Measurements from ENCODE around the gene MACROD2.
A peak's percentile ranks its signal among the peaks of the same experiment; 100 is the strongest.

Gene MACROD2

GRCh38 chr20:16013631-16014030 lies 2018.3 kb downstream of the MACROD2 start:
- TF ChIP-seq ZNF565 (CRISPR knock-in tag; conservative IDR thresholded peaks at IDR 0.05; ENCODE audit: low read depth) (no peak), GLIS3 (CRISPR knock-in tag; IDR thresholded peaks at IDR 0.05) (no peak), ZFP3 (CRISPR knock-in tag; IDR thresholded peaks at IDR 0.05) (no peak), ZC3H10 (CRISPR knock-in tag; IDR thresholded peaks at IDR 0.05) (no peak), CSDC2 (CRISPR knock-in tag; IDR thresholded peaks at IDR 0.05) (no peak), CREB5 (CRISPR knock-in tag; IDR thresholded peaks at IDR 0.05; ENCODE audit: low read depth) (no peak), ZFP30 (CRISPR knock-in tag; IDR thresholded peaks at IDR 0.05) (no peak), PPARA (CRISPR knock-in tag; IDR thresholded peaks at IDR 0.05; ENCODE audit: borderline replicate concordance) (no peak), ZNF70 (CRISPR knock-in tag; IDR thresholded peaks at IDR 0.05) (no peak), ESRRG (CRISPR knock-in tag; IDR thresholded peaks at IDR 0.05) (no peak), ZNF8 (CRISPR knock-in tag; IDR thresholded peaks at IDR 0.05) (no peak), TOX (CRISPR knock-in tag; IDR thresholded peaks at IDR 0.05; ENCODE audit: borderline replicate concordance) (no peak), RARB (CRISPR knock-in tag; IDR thresholded peaks at IDR 0.05) (no peak), OSR1 (CRISPR knock-in tag; IDR thresholded peaks at IDR 0.05) (no peak), ISL1 (CRISPR knock-in tag; IDR thresholded peaks at IDR 0.05) (no peak), TSHZ2 (CRISPR knock-in tag; IDR thresholded peaks at IDR 0.05) (no peak), ARNTL (CRISPR knock-in tag; IDR thresholded peaks at IDR 0.05; ENCODE audit: borderline replicate concordance, low read depth) (no peak), PATZ1 (CRISPR knock-in tag; IDR thresholded peaks at IDR 0.05; ENCODE audit: borderline replicate concordance) (no peak), TCF4 (CRISPR knock-in tag; IDR thresholded peaks at IDR 0.05; ENCODE audit: borderline replicate concordance) (no peak)
- no peak for ATAC-seq

DNA sequence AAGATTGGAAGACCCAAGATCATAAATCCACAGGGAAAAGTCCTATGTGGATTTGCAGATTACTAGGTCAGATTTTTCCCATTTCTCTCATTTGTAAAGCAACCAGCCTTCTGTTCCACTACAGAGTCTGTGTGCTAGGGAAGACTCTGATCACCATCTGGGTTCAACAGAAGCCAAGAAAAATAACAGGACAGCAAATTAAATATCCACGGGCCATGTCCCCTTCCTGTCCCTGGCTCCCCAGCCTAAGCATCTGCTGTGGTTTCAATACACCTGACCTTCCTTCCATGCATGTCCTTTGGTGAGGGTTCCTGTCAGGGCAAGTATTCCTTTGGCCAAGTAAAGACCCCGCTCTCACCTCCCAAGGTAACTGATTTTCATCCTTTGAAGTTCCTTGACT lies 2019.1 kb downstream of the MACROD2 start:
- no peak for ATAC-seq
- TF ChIP-seq TCF4 (CRISPR knock-in tag; IDR thresholded peaks at IDR 0.05; ENCODE audit: borderline replicate concordance) (peak; percentile 45; the same call in 1 of the 2 replicates), ZFP3 (CRISPR knock-in tag; IDR thresholded peaks at IDR 0.05) (no peak)

GRCh38 chr20:16017656-16018055 lies 2022.3 kb downstream of the MACROD2 start:
- ATAC-seq: no peak
- TF ChIP-seq GLIS3 (CRISPR knock-in tag; IDR thresholded peaks at IDR 0.05) (no peak), OSR1 (CRISPR knock-in tag; IDR thresholded peaks at IDR 0.05) (no peak), ISL1 (CRISPR knock-in tag; IDR thresholded peaks at IDR 0.05) (no peak), PPARA (CRISPR knock-in tag; IDR thresholded peaks at IDR 0.05; ENCODE audit: borderline replicate concordance) (no peak), ZNF565 (CRISPR knock-in tag; conservative IDR thresholded peaks at IDR 0.05; ENCODE audit: low read depth) (no peak), CSDC2 (CRISPR knock-in tag; IDR thresholded peaks at IDR 0.05) (no peak), CSRNP3 (CRISPR knock-in tag; IDR thresholded peaks at IDR 0.05) (no peak), TCF4 (CRISPR knock-in tag; IDR thresholded peaks at IDR 0.05; ENCODE audit: borderline replicate concordance) (no peak), ZFP30 (CRISPR knock-in tag; IDR thresholded peaks at IDR 0.05) (no peak), SNAI2 (CRISPR knock-in tag; IDR thresholded peaks at IDR 0.05) (no peak), TSHZ2 (CRISPR knock-in tag; IDR thresholded peaks at IDR 0.05) (no peak), CREB5 (CRISPR knock-in tag; IDR thresholded peaks at IDR 0.05; ENCODE audit: low read depth) (no peak), RARB (CRISPR knock-in tag; IDR thresholded peaks at IDR 0.05) (no peak)
- TF ChIP-seq, protein P1, sequence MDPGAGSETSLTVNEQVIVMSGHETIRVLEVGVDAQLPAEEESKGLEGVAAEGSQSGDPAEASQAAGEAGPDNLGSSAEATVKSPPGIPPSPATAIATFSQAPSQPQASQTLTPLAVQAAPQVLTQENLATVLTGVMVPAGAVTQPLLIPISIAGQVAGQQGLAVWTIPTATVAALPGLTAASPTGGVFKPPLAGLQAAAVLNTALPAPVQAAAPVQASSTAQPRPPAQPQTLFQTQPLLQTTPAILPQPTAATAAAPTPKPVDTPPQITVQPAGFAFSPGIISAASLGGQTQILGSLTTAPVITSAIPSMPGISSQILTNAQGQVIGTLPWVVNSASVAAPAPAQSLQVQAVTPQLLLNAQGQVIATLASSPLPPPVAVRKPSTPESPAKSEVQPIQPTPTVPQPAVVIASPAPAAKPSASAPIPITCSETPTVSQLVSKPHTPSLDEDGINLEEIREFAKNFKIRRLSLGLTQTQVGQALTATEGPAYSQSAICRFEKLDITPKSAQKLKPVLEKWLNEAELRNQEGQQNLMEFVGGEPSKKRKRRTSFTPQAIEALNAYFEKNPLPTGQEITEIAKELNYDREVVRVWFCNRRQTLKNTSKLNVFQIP (CRISPR knock-in tag; IDR thresholded peaks at IDR 0.05; ENCODE audit: borderline replicate concordance, low read depth): no peak
